ENCODE data around the gene PGM2. TPM values are rescaled to one million over a fixed set of nuclear protein-coding genes. Genes with fewer than 3 reads are reported as not detected.

The PGM2 gene
- total and polyA plus RNA-seq, 2 donors (not counting 3 experiments of a cell fraction or from before 2014, with no cell fraction given): 17.9 to 53.9 TPM

DNA sequence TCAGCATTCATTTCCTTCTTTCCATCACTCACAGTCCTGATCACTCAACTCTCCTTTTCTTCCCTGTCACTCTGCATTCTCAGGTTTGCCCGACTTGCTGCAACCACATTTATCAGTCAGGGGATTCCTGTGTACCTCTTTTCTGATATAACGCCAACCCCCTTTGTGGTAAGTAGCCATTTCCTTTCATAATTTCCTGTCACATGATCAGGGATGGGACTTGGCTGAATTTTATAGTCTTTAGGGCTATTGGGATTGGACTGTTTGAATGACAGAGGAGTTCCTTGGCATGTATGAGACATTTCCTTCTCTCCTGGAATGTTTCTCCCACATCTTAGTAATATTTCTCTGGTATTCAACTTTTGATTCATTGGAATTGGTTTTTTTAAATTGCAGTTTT is 11.0 kb downstream of the PGM2 start:
- DNase-seq (ENCODE audit: low read depth, low spot score) (peak; percentile 90), FAIRE-seq (peak; percentile 80)
- no peak overlapping the region for H2AFZ ChIP-seq (ENCODE audit: low read depth, low read length)
- peak overlapping the region in 1 of 3 experiments; percentile 4 for H3K4me3 ChIP-seq (replicated peaks in 1 of 3; ENCODE audit: insufficient read depth in 1 of 3, low read depth in 1 of 3, low read length in 3 of 3)
- H3K36me3 ChIP-seq (ENCODE audit: control insufficient read depth in 2 of 2, extremely low read depth in 1 of 2, insufficient read depth in 2 of 2, low read length in 2 of 2): peaks cover 15 to 17% of the 10 kb centered on the region in 2 experiments
- intact Hi-C loops (cut with micrococcal nuclease) (loop anchor here (1.0 kb wide), 1 partner anchor 11 kb away; the partner anchor contains the start of gene PGM2), dilution Hi-C loops (cut with MboI; ENCODE audit: extremely low pct_ligation_motif_present, low sequenced_read_pairs) (no loop called here)
- H3K4me1 ChIP-seq (ENCODE audit: control insufficient read depth, extremely low read depth, insufficient read depth, low read length): peaks cover 37% of the 10 kb centered on the region
- POLR2A ChIA-PET: interaction anchor here (4.5 kb wide), 1 partner anchor 11 kb away, joined by 14 read pairs; the partner anchor contains the start of gene PGM2
- H3K9ac ChIP-seq (replicated peaks; ENCODE audit: extremely low read depth, insufficient read depth, low read length): peak overlapping the region; percentile 36
- BruUV-seq (replicated peaks): no TSS peak
- CTCF ChIA-PET: interaction anchor here (1.0 to 3.2 kb wide), 2 partner anchors 10 to 198 kb away, joined by 4 to 21 read pairs; partner anchors contain the start of gene PGM2
- H3K27ac ChIP-seq (ENCODE audit: insufficient read depth, low read depth, low read length): peak overlapping the region; percentile 87
- no peaks in the 10 kb centered on the region for H3K27me3 ChIP-seq (ENCODE audit: control insufficient read depth in 2 of 2, insufficient read depth in 2 of 2, low read length in 2 of 2)
- peak overlapping the region; percentile 21 for H3K4me2 ChIP-seq (ENCODE audit: insufficient read depth, low read length)
- H3K9me3 ChIP-seq (replicated peaks; ENCODE audit: control insufficient read depth, insufficient read depth, low read length): no peaks in the 10 kb centered on the region
- peaks cover 12% of the 10 kb centered on the region for H3K79me2 ChIP-seq (ENCODE audit: control insufficient read depth, insufficient read depth, low read length)
- no peaks in the 10 kb centered on the region for H4K20me1 ChIP-seq (replicated peaks; ENCODE audit: control insufficient read depth, extremely low read depth, insufficient read depth, low read length)
- TF ChIP-seq POLR2AphosphoS5 (IDR thresholded peaks at IDR 0.05; ENCODE audit: insufficient read depth, low read depth, low read length) (peak; percentile 71), GATA2 (IDR thresholded peaks at IDR 0.05; ENCODE audit: insufficient read depth, insufficient read length, low read depth, low read length) (peak; percentile 56), FOS (IDR thresholded peaks at IDR 0.05; ENCODE audit: borderline replicate concordance, insufficient read depth, low read length) (peak; percentile 76), JUN (IDR thresholded peaks at IDR 0.05; ENCODE audit: borderline replicate concordance, insufficient read depth, insufficient read length, low read depth) (peak; percentile 67), POLR2A (IDR thresholded peaks at IDR 0.05; ENCODE audit: low read depth, low read length) (peak; percentile 20), CTCF (IDR thresholded peaks at IDR 0.05; ENCODE audit: extremely low read depth in 1 of 2, insufficient read depth in 1 of 2, low read depth in 1 of 2, low read length in 2 of 2) (no peak), MYC (IDR thresholded peaks at IDR 0.05; ENCODE audit: low read depth, low read length) (no peak), EZH2 (IDR thresholded peaks at IDR 0.05; ENCODE audit: borderline replicate concordance, low read depth, low read length, severe bottlenecking) (no peak)
- TF ChIP-seq, protein P1, sequence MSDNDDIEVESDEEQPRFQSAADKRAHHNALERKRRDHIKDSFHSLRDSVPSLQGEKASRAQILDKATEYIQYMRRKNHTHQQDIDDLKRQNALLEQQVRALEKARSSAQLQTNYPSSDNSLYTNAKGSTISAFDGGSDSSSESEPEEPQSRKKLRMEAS (IDR thresholded peaks at IDR 0.05; ENCODE audit: insufficient read depth, insufficient read length): no peak
- H3K9me1 ChIP-seq (replicated peaks; ENCODE audit: control insufficient read depth, extremely low read depth, insufficient read depth, low read length): no peaks in the 10 kb centered on the region
